K562 (cell line): ENCODE data around the gene AASS. TPM values are rescaled to one million over a fixed set of nuclear protein-coding genes. Genes with fewer than 3 reads are reported as not detected.

Source experiments
- ATAC-seq: fragments of 200-7000 bp; cut with Tn5 transposase; 3 replicates; pipeline ENCODE4 v1.9.1; 2020; ENCODE audit warnings: moderate library complexity
- BruUV-seq: library from RNA; stranded (reverse); fragments of 400-500 nt; replicated peaks from 2 replicates; lab custom pipeline; 2021; lab: Mats Ljungman, UMichigan
- CTCF ChIA-PET: fragments of 300-600 bp; formaldehyde crosslinking; extraction: SDS; loops from one replicate; lab custom pipeline; 2021; ENCODE audit warnings: low intra/inter-chr PET ratio; lab: Yijun Ruan, JAX
- POLR2A ChIA-PET: fragments of 300-600, 350-650 bp; sonication (Branson Sonifier 250); formaldehyde crosslinking; extraction: SDS; loops from one replicate; lab custom pipeline; 2021; ENCODE audit warnings: antibody characterized with exemption, inconsistent platforms; lab: Yijun Ruan, JAX
- DNase-seq, 4 experiments: peaks; one replicate each; pipeline versions ENCODE4 v3.0.0 to v3.0.0-alpha.2; 2011 to 2018; ENCODE audit warnings: low spot score in 3 of 4, mixed read lengths in 3 of 4; ENCODE audit errors: extremely low read depth in 1 of 4
- FAIRE-seq: peaks from 2 replicates; lab custom pipeline; 2011; peaks lifted over from hg19 to GRCh38; lab: Jason Lieb, UNC
- H2AFZ ChIP-seq: 2 replicates; pipeline ENCODE4 v1.6.0; 2011; ENCODE audit warnings: low read depth, low read length, control low read depth, inconsistent platforms
- H3K27ac ChIP-seq: fragments of 200-600 bp; 3 replicates; pipeline ENCODE4 v1.8.0; 2011; ENCODE audit warnings: low read depth, mild to moderate bottlenecking, control low read depth, inconsistent platforms, low read length, moderate library complexity, mixed read lengths; ENCODE audit errors: extremely low read depth
- H3K27me3 ChIP-seq, 2 experiments: fragments of 300-600 bp in 1 of 2; 2 replicates in 1 of 2; 3 replicates in 1 of 2; pipeline versions ENCODE4 v1.6.0 to v1.8.0; 2011; ENCODE audit warnings: inconsistent platforms in 2 of 2, low read length in 2 of 2, mild to moderate bottlenecking in 1 of 2, mixed read lengths in 1 of 2, moderate library complexity in 1 of 2; ENCODE audit not compliant: control insufficient read depth in 2 of 2, insufficient read depth in 2 of 2
- H3K36me3 ChIP-seq: fragments of 300-600 bp; 3 replicates; pipeline ENCODE4 v1.8.0; 2011; ENCODE audit warnings: mild to moderate bottlenecking, low read length, inconsistent platforms; ENCODE audit not compliant: control insufficient read depth, insufficient read depth
- H3K4me1 ChIP-seq, 2 experiments: fragments of 200-600 bp in 1 of 2; replicated peaks in 1 of 2; 2 replicates in 1 of 2; 3 replicates in 1 of 2; pipeline versions ENCODE4 v1.5.1 to v1.8.0; 2011; ENCODE audit warnings: inconsistent platforms in 2 of 2, low read length in 2 of 2, mild to moderate bottlenecking in 1 of 2, mixed read lengths in 1 of 2, moderate library complexity in 1 of 2; ENCODE audit not compliant: control insufficient read depth in 2 of 2, insufficient read depth in 2 of 2
- H3K4me2 ChIP-seq: 2 replicates; pipeline ENCODE4 v1.6.1; 2011; ENCODE audit warnings: low read length, control low read depth, inconsistent platforms, mixed read lengths; ENCODE audit not compliant: insufficient read depth
- H3K4me3 ChIP-seq: fragments of 200-600 bp; sonication (generic), shearing (Covaris generic); 2 replicates; pipeline ENCODE4 v1.5.1; 2016; ENCODE audit warnings: control low read depth, inconsistent platforms
- H3K79me2 ChIP-seq: fragments of 200-600 bp; 3 replicates; pipeline ENCODE4 v1.8.0; 2011; ENCODE audit warnings: low read length, inconsistent platforms; ENCODE audit not compliant: control insufficient read depth, insufficient read depth
- H3K9ac ChIP-seq, 2 experiments: 2 replicates each; pipeline versions ENCODE4 v1.6.0 to v1.6.1; 2011; ENCODE audit warnings: low read depth in 2 of 2, low read length in 2 of 2, control low read depth in 1 of 2, inconsistent platforms in 1 of 2, mild to moderate bottlenecking in 1 of 2, mixed read lengths in 1 of 2; ENCODE audit not compliant: insufficient read depth in 1 of 2
- H3K9me1 ChIP-seq: one replicate; pipeline ENCODE4 v1.6.0; 2011; ENCODE audit warnings: inconsistent platforms, mild to moderate bottlenecking, low read length, moderate library complexity; ENCODE audit not compliant: control insufficient read depth, insufficient read depth
- H3K9me3 ChIP-seq: replicated peaks from 2 replicates; pipeline ENCODE4 v1.5.1; 2011; ENCODE audit warnings: low read depth, low read length, inconsistent platforms; ENCODE audit not compliant: control insufficient read depth, insufficient read depth
- H4K20me1 ChIP-seq: replicated peaks from 2 replicates; pipeline ENCODE4 v1.6.1; 2011; ENCODE audit warnings: low read length, inconsistent platforms, mixed read lengths; ENCODE audit not compliant: control insufficient read depth, insufficient read depth
- HDAC6 ChIP-seq: IDR thresholded peaks from 2 replicates; pipeline ENCODE4 v1.6.1; 2012; ENCODE audit warnings: low read depth, mild to moderate bottlenecking, control low read depth, inconsistent platforms, low read length, moderate library complexity
- JUNB ChIP-seq: fragments of 450-650 bp; formaldehyde crosslinking; conservative IDR thresholded peaks from 2 replicates; pipeline ENCODE4 v1.4.0; 2020; ENCODE audit warnings: mild to moderate bottlenecking
- KLF6 ChIP-seq: fragments of 250-450 bp; sonication (Bioruptor Pico); IDR thresholded peaks from 2 replicates; pipeline ENCODE4 v1.4.0; 2020; ENCODE audit warnings: mild to moderate bottlenecking, moderate library complexity, borderline replicate concordance
- POU5F1 ChIP-seq: fragments of 150-350 bp; IDR thresholded peaks from 2 replicates; pipeline ENCODE4 v1.6.1; 2014; ENCODE audit warnings: borderline replicate concordance, low read length, low read depth, mild to moderate bottlenecking; ENCODE audit not compliant: partially characterized antibody
- SMARCB1 ChIP-seq: IDR thresholded peaks from 2 replicates; pipeline ENCODE4 v1.6.1; 2011; ENCODE audit warnings: improper control_type of control experiment, low read depth; ENCODE audit not compliant: insufficient read length
- TEAD2 ChIP-seq: fragments of 450-650 bp; IDR thresholded peaks from 2 replicates; pipeline ENCODE4 v1.6.1; 2016; ENCODE audit warnings: missing genetic modification characterization, control low read depth, missing compliant biosample characterization
- YBX1 ChIP-seq: fragments of 450-650 bp; IDR thresholded peaks from 2 replicates; pipeline ENCODE4 v1.7.1; 2016; ENCODE audit warnings: mild to moderate bottlenecking
- ZNF436 ChIP-seq: fragments of 250-450, 450-650 bp; sonication (Bioruptor Pico); formaldehyde crosslinking; IDR thresholded peaks from 2 replicates; pipeline ENCODE4 v1.7.0; 2020; ENCODE audit warnings: mild to moderate bottlenecking
- ZNF76 ChIP-seq: fragments of 250-450 bp; sonication (Bioruptor Pico); IDR thresholded peaks from 2 replicates; pipeline ENCODE4 v1.4.0; 2020; ENCODE audit warnings: mild to moderate bottlenecking, moderate library complexity, borderline replicate concordance
- WGBS: fragments of 100-300 bp; shearing (Covaris generic); methylation state at CpG from one replicate; pipeline ENCODE4 v1.1.6; 2016; ENCODE audit warnings: low coverage, mixed read lengths; ENCODE audit not compliant: insufficient coverage; ENCODE audit errors: missing lambda C conversion rate; 5-methylcytosine and 5-hydroxymethylcytosine counted together
- in situ Hi-C: fragments of 300-500 bp; cut with MboI; formaldehyde crosslinking; loops from 4 replicates; pipeline ENCODE4 v1.15.0; 2018; ENCODE audit warnings: inconsistent platforms, mixed read lengths
- intact Hi-C: fragments of 100-400 bp; cut with micrococcal nuclease; formaldehyde crosslinking; loops from 2 replicates; pipeline ENCODE4 v1.14.2; 2022
- polyA plus RNA-seq, 8 experiments: library from polyadenylated mRNA; depleted of rRNA in 4 of 8; stranded (reverse) in 5 of 8; unstranded in 3 of 8; fragments of >200 nt; fragmentation: Nextera tagmentation in 2 of 8; fragmentation: Illumina TruSeq in 1 of 8; extraction: Ambion mirVana in 2 of 8; extraction: Trizol in 1 of 8; gene quantifications; 2 replicates each; pipeline versions ENCODE4 v1.2.1 to v1.2.3, GENCODE V29; 2011 to 2014; ENCODE audit warnings: inconsistent platforms in 1 of 8, missing spikeins in 1 of 8
- total RNA-seq, 7 experiments: library from RNA; depleted of rRNA in 6 of 7; stranded (reverse); fragments of >200 nt in 6 of 7; fragmentation: Illumina TruSeq in 2 of 7; extraction: Trizol in 2 of 7; gene quantifications; 2 replicates each; pipeline versions ENCODE4 v1.2.1 to v1.2.3, GENCODE V29; 2011 to 2021; ENCODE audit warnings: low replicate concordance in 1 of 7
- TF ChIP-seq, protein P1 (sequence below): IDR thresholded peaks from 3 replicates; pipeline ENCODE4 v1.6.1; 2011; ENCODE audit warnings: borderline replicate concordance, mild to moderate bottlenecking; ENCODE audit not compliant: insufficient read length, insufficient read depth
- TF ChIP-seq, protein P2 (sequence below): fragments of 250-450 bp; sonication (Bioruptor Pico); IDR thresholded peaks from 2 replicates; pipeline ENCODE4 v1.8.0; 2022; ENCODE audit warnings: moderate library complexity, mild to moderate bottlenecking, inconsistent platforms
- TF ChIP-seq, protein P3 (sequence below): fragments of 450-650 bp; formaldehyde crosslinking; IDR thresholded peaks from 2 replicates; pipeline ENCODE4 v1.4.0; 2020; ENCODE audit warnings: mild to moderate bottlenecking, moderate library complexity
- TF ChIP-seq, protein P4 (sequence below): sonication (generic); formaldehyde crosslinking; IDR thresholded peaks from 2 replicates; pipeline ENCODE4 v1.8.0; 2022; ENCODE audit warnings: mild to moderate bottlenecking, missing genetic modification reagents, borderline replicate concordance

The AASS gene
- total and polyA plus RNA-seq, 9 of the 15 experiments (the other 6 are each of a cell fraction or from before 2014, with no cell fraction given), result 0.04 to 0.38 (median 0.07) TPM; not detected in 6

DNA sequence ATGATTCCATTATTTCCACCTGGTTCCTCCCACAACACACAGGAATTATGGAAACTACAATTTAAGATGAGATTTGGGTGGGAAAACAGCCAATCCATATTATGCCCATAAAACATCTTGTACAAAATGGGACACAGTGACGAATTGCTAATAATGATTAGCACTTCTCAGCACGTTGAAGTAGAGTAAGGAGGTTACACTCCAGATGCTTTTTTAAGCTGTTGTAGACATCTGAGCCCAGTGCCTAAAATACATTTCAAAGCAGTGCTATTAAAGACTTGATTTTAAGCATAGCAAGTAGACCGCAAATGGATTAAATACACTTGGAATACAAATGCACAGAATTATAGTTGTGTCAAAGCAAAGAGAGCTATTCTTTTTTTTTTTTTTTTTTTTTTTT lies 105.9 kb downstream of the AASS start (continued):
- no peak for TF ChIP-seq ZNF76 (CRISPR knock-in tag)
- TF ChIP-seq SMARCB1, result no peak
- TF ChIP-seq, protein P1, sequence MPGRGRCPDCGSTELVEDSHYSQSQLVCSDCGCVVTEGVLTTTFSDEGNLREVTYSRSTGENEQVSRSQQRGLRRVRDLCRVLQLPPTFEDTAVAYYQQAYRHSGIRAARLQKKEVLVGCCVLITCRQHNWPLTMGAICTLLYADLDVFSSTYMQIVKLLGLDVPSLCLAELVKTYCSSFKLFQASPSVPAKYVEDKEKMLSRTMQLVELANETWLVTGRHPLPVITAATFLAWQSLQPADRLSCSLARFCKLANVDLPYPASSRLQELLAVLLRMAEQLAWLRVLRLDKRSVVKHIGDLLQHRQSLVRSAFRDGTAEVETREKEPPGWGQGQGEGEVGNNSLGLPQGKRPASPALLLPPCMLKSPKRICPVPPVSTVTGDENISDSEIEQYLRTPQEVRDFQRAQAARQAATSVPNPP, result no peak
- no peak for TF ChIP-seq JUNB (CRISPR knock-in tag)
- no peak for TF ChIP-seq TEAD2 (tag)
- TF ChIP-seq, protein P2, sequence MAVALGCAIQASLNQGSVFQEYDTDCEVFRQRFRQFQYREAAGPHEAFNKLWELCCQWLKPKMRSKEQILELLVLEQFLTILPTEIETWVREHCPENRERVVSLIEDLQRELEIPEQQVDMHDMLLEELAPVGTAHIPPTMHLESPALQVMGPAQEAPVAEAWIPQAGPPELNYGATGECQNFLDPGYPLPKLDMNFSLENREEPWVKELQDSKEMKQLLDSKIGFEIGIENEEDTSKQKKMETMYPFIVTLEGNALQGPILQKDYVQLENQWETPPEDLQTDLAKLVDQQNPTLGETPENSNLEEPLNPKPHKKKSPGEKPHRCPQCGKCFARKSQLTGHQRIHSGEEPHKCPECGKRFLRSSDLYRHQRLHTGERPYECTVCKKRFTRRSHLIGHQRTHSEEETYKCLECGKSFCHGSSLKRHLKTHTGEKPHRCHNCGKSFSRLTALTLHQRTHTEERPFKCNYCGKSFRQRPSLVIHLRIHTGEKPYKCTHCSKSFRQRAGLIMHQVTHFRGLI (CRISPR knock-in tag), result no peak
- no peak for TF ChIP-seq KLF6 (CRISPR knock-in tag)
- no peak for TF ChIP-seq POU5F1
- TF ChIP-seq ZNF436 (CRISPR knock-in tag), result no peak
- TF ChIP-seq, all 486 proteins: peak for 0

DNA sequence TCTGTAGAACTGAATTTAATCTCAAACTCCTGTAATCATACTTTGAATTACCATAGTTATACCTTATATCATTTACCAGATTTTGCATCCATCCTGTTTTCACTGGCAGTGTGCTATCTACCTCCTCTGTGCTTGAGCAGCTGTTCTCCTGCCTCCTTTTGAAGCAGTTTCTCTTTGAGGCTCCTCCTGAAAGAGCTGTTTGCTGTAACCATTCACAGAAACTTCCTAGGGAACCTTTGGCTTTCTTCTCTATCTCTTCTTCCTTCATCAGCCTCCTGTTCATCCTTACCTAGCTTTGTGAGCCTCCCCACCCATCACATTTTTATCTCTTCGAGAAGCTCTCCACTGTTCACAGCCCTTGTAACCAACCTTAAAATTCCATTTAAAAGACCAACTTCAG lies 108.2 kb downstream of the AASS start:
- in situ Hi-C loops, result no loop called here
- Histone ChIP-seq H3K9me3 (no peaks in the 10 kb centered on the region), H3K27ac (no peak overlapping the region), H3K27me3 (no peaks in the 10 kb centered on the region), H2AFZ (no peak overlapping the region), H4K20me1 (no peaks in the 10 kb centered on the region), H3K4me1 (no peaks in the 10 kb centered on the region), H3K79me2 (no peaks in the 10 kb centered on the region), H3K4me3 (no peak overlapping the region), H3K36me3 (no peaks in the 10 kb centered on the region), H3K4me2 (no peak overlapping the region), H3K9me1 (no peaks in the 10 kb centered on the region), H3K9ac (no peak overlapping the region)
- no peak for FAIRE-seq
- no peak for ATAC-seq
- TF ChIP-seq HDAC6, result no peak
- TF ChIP-seq, protein P3, sequence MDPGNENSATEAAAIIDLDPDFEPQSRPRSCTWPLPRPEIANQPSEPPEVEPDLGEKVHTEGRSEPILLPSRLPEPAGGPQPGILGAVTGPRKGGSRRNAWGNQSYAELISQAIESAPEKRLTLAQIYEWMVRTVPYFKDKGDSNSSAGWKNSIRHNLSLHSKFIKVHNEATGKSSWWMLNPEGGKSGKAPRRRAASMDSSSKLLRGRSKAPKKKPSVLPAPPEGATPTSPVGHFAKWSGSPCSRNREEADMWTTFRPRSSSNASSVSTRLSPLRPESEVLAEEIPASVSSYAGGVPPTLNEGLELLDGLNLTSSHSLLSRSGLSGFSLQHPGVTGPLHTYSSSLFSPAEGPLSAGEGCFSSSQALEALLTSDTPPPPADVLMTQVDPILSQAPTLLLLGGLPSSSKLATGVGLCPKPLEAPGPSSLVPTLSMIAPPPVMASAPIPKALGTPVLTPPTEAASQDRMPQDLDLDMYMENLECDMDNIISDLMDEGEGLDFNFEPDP (CRISPR knock-in tag), result no peak
- TF ChIP-seq YBX1, result no peak
- TF ChIP-seq, protein P4, sequence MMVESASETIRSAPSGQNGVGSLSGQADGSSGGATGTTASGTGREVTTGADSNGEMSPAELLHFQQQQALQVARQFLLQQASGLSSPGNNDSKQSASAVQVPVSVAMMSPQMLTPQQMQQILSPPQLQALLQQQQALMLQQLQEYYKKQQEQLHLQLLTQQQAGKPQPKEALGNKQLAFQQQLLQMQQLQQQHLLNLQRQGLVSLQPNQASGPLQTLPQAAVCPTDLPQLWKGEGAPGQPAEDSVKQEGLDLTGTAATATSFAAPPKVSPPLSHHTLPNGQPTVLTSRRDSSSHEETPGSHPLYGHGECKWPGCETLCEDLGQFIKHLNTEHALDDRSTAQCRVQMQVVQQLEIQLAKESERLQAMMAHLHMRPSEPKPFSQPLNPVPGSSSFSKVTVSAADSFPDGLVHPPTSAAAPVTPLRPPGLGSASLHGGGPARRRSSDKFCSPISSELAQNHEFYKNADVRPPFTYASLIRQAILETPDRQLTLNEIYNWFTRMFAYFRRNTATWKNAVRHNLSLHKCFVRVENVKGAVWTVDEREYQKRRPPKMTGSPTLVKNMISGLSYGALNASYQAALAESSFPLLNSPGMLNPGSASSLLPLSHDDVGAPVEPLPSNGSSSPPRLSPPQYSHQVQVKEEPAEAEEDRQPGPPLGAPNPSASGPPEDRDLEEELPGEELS, result no peak
- no peak for DNase-seq
- WGBS, result 0% methylated on average over 1 of the region's 1 CpG
- BruUV-seq, result no TSS peak
- ChIA-PET POLR2A (no interaction called here), CTCF (no interaction called here)
- intact Hi-C loops, result no loop called here
